GM12878 (cell line): ENCODE data around the gene ROR2. TPM values are rescaled to one million over a fixed set of nuclear protein-coding genes. Genes with fewer than 3 reads are reported as not detected.

Source experiments
- ATAC-seq: fragments of 200-7000 bp; cut with Tn5 transposase; 3 replicates; pipeline ENCODE4 v1.9.1; 2020; ENCODE audit warnings: mild to moderate bottlenecking, moderate library complexity
- BruUV-seq: library from RNA; stranded (reverse); fragments of 400-500 nt; replicated peaks from 2 replicates; lab custom pipeline; 2021; lab: Mats Ljungman, UMichigan
- CTCF ChIA-PET: fragments of 300-600 bp; sonication (Branson Sonifier 250); formaldehyde crosslinking; extraction: SDS; loops from one replicate; lab custom pipeline; 2021; ENCODE audit warnings: inconsistent platforms; lab: Yijun Ruan, JAX
- POLR2A ChIA-PET: fragments of 350-600 bp; formaldehyde crosslinking; extraction: SDS; loops from one replicate; lab custom pipeline; 2021; ENCODE audit warnings: inconsistent platforms; lab: Charles Lee
- RAD21 ChIA-PET: fragments of 300-600 bp; sonication (Branson Sonifier 250); formaldehyde crosslinking; loops from one replicate; lab custom pipeline; 2023; ENCODE audit warnings: antibody characterized with exemption; ENCODE audit not compliant: unreplicated experiment; lab: Charles Lee
- SMC1A ChIA-PET: fragments of 300-600 bp; sonication (Branson Sonifier 250); formaldehyde crosslinking; loops from one replicate; lab custom pipeline; 2023; ENCODE audit not compliant: unreplicated experiment, uncharacterized antibody; lab: Charles Lee
- DNase-seq: peaks from one replicate; pipeline ENCODE4 v3.0.0-alpha.2; 2011; ENCODE audit warnings: low read depth, low spot score
- FAIRE-seq: peaks from 3 replicates; lab custom pipeline; 2011; peaks lifted over from hg19 to GRCh38; lab: Jason Lieb, UNC
- H2AFZ ChIP-seq: 2 replicates; pipeline ENCODE4 v1.6.0; 2011; ENCODE audit warnings: low read depth, low read length, control low read depth; ENCODE audit not compliant: control insufficient read depth
- H3K27ac ChIP-seq: 2 replicates; pipeline ENCODE4 v1.5.1; 2011; ENCODE audit warnings: control low read depth; ENCODE audit not compliant: control insufficient read depth, insufficient read depth
- H3K27me3 ChIP-seq, 2 experiments: replicated peaks in 1 of 2; 2 replicates each; pipeline versions ENCODE4 v1.6.0 to v1.6.1; 2011; ENCODE audit warnings: low read length in 1 of 2; ENCODE audit not compliant: control insufficient read depth in 2 of 2, insufficient read depth in 2 of 2
- H3K36me3 ChIP-seq, 2 experiments: 2 replicates each; pipeline ENCODE4 v1.5.1; 2011; ENCODE audit warnings: low read length in 1 of 2; ENCODE audit not compliant: control insufficient read depth in 2 of 2, insufficient read depth in 2 of 2
- H3K4me1 ChIP-seq: 2 replicates; pipeline ENCODE4 v1.6.1; 2011; ENCODE audit warnings: mild to moderate bottlenecking, low read length, moderate library complexity, mixed read lengths; ENCODE audit not compliant: control insufficient read depth, insufficient read depth
- H3K4me2 ChIP-seq: 2 replicates; pipeline ENCODE4 v1.6.0; 2011; ENCODE audit warnings: control low read depth; ENCODE audit not compliant: control insufficient read depth, insufficient read depth
- H3K4me3 ChIP-seq: fragments of 200-600 bp; sonication (generic); 2 replicates; pipeline ENCODE4 v1.5.1; 2016
- H3K79me2 ChIP-seq: 2 replicates; pipeline ENCODE4 v1.6.0; 2011; ENCODE audit warnings: low read length; ENCODE audit not compliant: control insufficient read depth, insufficient read depth
- H3K9ac ChIP-seq: 2 replicates; pipeline ENCODE4 v1.8.0; 2011; ENCODE audit warnings: low read length, control low read depth, mixed read lengths; ENCODE audit not compliant: control insufficient read depth, insufficient read depth
- H3K9me3 ChIP-seq: replicated peaks from 3 replicates; pipeline ENCODE4 v1.5.1; 2011; ENCODE audit warnings: mild to moderate bottlenecking, low read length; ENCODE audit not compliant: control insufficient read depth, insufficient read depth
- H4K20me1 ChIP-seq: 2 replicates; pipeline ENCODE4 v1.6.0; 2011; ENCODE audit not compliant: control insufficient read depth, insufficient read depth
- CREM ChIP-seq: IDR thresholded peaks from 2 replicates; pipeline ENCODE4 v1.6.1; 2014; ENCODE audit warnings: antibody characterized with exemption, low read depth
- DPF2 ChIP-seq: fragments of 450-650 bp; IDR thresholded peaks from 2 replicates; pipeline ENCODE4 v1.6.1; 2017; ENCODE audit warnings: mild to moderate bottlenecking
- ELK1 ChIP-seq: IDR thresholded peaks from 2 replicates; pipeline ENCODE4 v1.6.1; 2012; ENCODE audit warnings: low read depth, low read length, improper control_type of control experiment
- FOXK2 ChIP-seq: fragments of 450-650 bp; IDR thresholded peaks from 2 replicates; pipeline ENCODE4 v1.6.1; 2017; ENCODE audit warnings: mild to moderate bottlenecking, moderate library complexity
- NR2F1 ChIP-seq: fragments of 450-650 bp; conservative IDR thresholded peaks from 2 replicates; pipeline ENCODE4 v1.6.1; 2017; ENCODE audit warnings: mild to moderate bottlenecking
- POLR2A ChIP-seq: IDR thresholded peaks from 2 replicates; pipeline ENCODE4 v1.6.1; 2011; ENCODE audit warnings: low read depth, mild to moderate bottlenecking, low read length
- RAD21 ChIP-seq: IDR thresholded peaks from 2 replicates; pipeline ENCODE4 v1.6.1; 2011; ENCODE audit warnings: mild to moderate bottlenecking, low read depth, low read length, moderate library complexity; ENCODE audit not compliant: insufficient read depth
- SIX5 ChIP-seq: IDR thresholded peaks from 2 replicates; pipeline ENCODE4 v1.6.1; 2011; ENCODE audit warnings: mild to moderate bottlenecking, low read depth, low read length, moderate library complexity; ENCODE audit not compliant: severe bottlenecking
- SRF ChIP-seq, 2 experiments: IDR thresholded peaks; 2 replicates each; pipeline ENCODE4 v1.6.1; 2011; ENCODE audit warnings: low read depth in 2 of 2, low read length in 2 of 2, mild to moderate bottlenecking in 1 of 2, moderate library complexity in 1 of 2
- STAT1 ChIP-seq: fragments of 450-650 bp; conservative IDR thresholded peaks from 2 replicates; pipeline ENCODE4 v1.6.1; 2014; ENCODE audit warnings: antibody characterized with exemption, mild to moderate bottlenecking
- SUPT20H ChIP-seq: IDR thresholded peaks from 2 replicates; pipeline ENCODE4 v1.6.1; 2011; ENCODE audit warnings: low read depth, mild to moderate bottlenecking, low read length, moderate library complexity, borderline replicate concordance; ENCODE audit not compliant: control insufficient read depth
- TBL1XR1 ChIP-seq: IDR thresholded peaks from 2 replicates; pipeline ENCODE4 v1.6.1; 2012; ENCODE audit warnings: low read depth, low read length, improper control_type of control experiment
- TCF12 ChIP-seq: IDR thresholded peaks from 2 replicates; pipeline ENCODE4 v1.6.1; 2011; ENCODE audit warnings: low read depth, mild to moderate bottlenecking, low read length
- USF1 ChIP-seq: IDR thresholded peaks from 2 replicates; pipeline ENCODE4 v1.6.1; 2011; ENCODE audit warnings: borderline replicate concordance, low read depth, mild to moderate bottlenecking, moderate library complexity, mixed read lengths, low read length; ENCODE audit not compliant: insufficient read depth; ENCODE audit errors: extremely low read length
- ZZZ3 ChIP-seq: IDR thresholded peaks from 2 replicates; pipeline ENCODE4 v1.6.1; 2011; ENCODE audit warnings: low read depth; ENCODE audit not compliant: control insufficient read depth, insufficient read length
- whole genome bisulfite sequencing: methylation state at CpG from one replicate; pipeline ENCODE4 v1.1.6; 2016; ENCODE audit warnings: low lambda C conversion rate; ENCODE audit not compliant: insufficient replicate concordance, insufficient coverage; ENCODE audit errors: missing lambda C conversion rate; 5-methylcytosine and 5-hydroxymethylcytosine counted together
- in situ Hi-C: fragments of 300-500 bp; cut with MboI; formaldehyde crosslinking; loops from 9 replicates; pipeline ENCODE4 v1.14.3; 2018; ENCODE audit warnings: mixed read lengths
- intact Hi-C: fragments of 100-400 bp; cut with micrococcal nuclease; formaldehyde crosslinking; loops from one replicate; pipeline ENCODE4 v1.14.2; 2022; ENCODE audit not compliant: unreplicated experiment
- polyA plus RNA-seq, 11 experiments: library from polyadenylated mRNA; depleted of rRNA in 4 of 11; unstranded in 6 of 11; stranded (reverse) in 5 of 11; fragments of >200 nt; fragmentation: Nextera tagmentation in 4 of 11; fragmentation: Illumina TruSeq in 1 of 11; extraction: Ambion mirVana in 4 of 11; extraction: Trizol in 1 of 11; gene quantifications; 1 replicate in 1 of 11; 2 replicates in 10 of 11; pipeline versions ENCODE4 v1.2.1 to v1.2.3, GENCODE V29; 2011 to 2016; ENCODE audit warnings: inconsistent platforms in 2 of 11, missing spikeins in 2 of 11, low read depth in 1 of 11
- total RNA-seq, 4 experiments: library from RNA; depleted of rRNA in 3 of 4; stranded (reverse); fragments of >200 nt in 3 of 4; fragmentation: Illumina TruSeq in 1 of 4; extraction: Trizol in 1 of 4; gene quantifications; 2 replicates each; pipeline versions ENCODE4 v1.2.1 to v1.2.3, GENCODE V29; 2013 to 2021

Gene ROR2
- total and polyA plus RNA-seq, 10 of the 15 experiments (the other 5 are each of a cell fraction or from before 2014, with no cell fraction given) = 0.03 to 0.05 TPM; not detected in 8

- peaks cover 10% of the 10 kb centered on the region for H3K4me1 ChIP-seq
- in situ Hi-C loops (no loop called here), intact Hi-C loops (no loop called here)
- no peak overlapping the region for H3K4me3 ChIP-seq
- ATAC-seq = no peak
- ChIA-PET CTCF (interaction anchor here (0.7 kb wide), 1 partner anchor 511 kb away, joined by 3 read pairs; no protein-coding TSS in a partner anchor), RAD21 (no interaction called here), SMC1A (no interaction called here), POLR2A (interaction anchor here (1.0 kb wide), 1 partner anchor 12 kb away, joined by 3 read pairs; no protein-coding TSS in a partner anchor)
- H3K27ac ChIP-seq = no peak overlapping the region
- BruUV-seq = no TSS peak
- WGBS = 91% methylated on average over 5 of the region's 5 CpGs
- no peak overlapping the region for H2AFZ ChIP-seq
- no peak for FAIRE-seq
- no peaks in the 10 kb centered on the region for H3K79me2 ChIP-seq
- no peaks in the 10 kb centered on the region for H3K36me3 ChIP-seq
- no peak overlapping the region for H3K4me2 ChIP-seq
- DNase-seq = no peak
- TF ChIP-seq USF1 = no peak
- no peak for TF ChIP-seq NR2F1
- no peak for TF ChIP-seq SIX5
- TF ChIP-seq ZZZ3 = no peak
- no peak for TF ChIP-seq ELK1
- TF ChIP-seq FOXK2 = no peak
- no peak for TF ChIP-seq POLR2A
- no peak for TF ChIP-seq SUPT20H
- TF ChIP-seq TCF12 = no peak
- TF ChIP-seq STAT1 = no peak
- TF ChIP-seq CREM = no peak
- TF ChIP-seq RAD21 = no peak
- no peak for TF ChIP-seq SRF (IDR thresholded peaks at IDR 0.05; ENCODE audit: low read depth in 2 of 2, low read length in 2 of 2)
- TF ChIP-seq DPF2 = no peak
- TF ChIP-seq TBL1XR1 = no peak
- peaks cover 5% of the 10 kb centered on the region for H3K9me3 ChIP-seq
- H3K27me3 ChIP-seq = no peaks in the 10 kb centered on the region
- no peaks in the 10 kb centered on the region for H4K20me1 ChIP-seq
- H3K9ac ChIP-seq = no peak overlapping the region
Observed at GRCh38 chr9:91518462-91518861, 431.6 kb downstream of the ROR2 start.
